Measurements from ENCODE around the gene C1QTNF3.
"Not testable (repeated sequence)": the region's sequence is repeated elsewhere in the genome, so short reads cannot be mapped to it uniquely, and the experiment has no call there.

C1QTNF3 gene, protein sequence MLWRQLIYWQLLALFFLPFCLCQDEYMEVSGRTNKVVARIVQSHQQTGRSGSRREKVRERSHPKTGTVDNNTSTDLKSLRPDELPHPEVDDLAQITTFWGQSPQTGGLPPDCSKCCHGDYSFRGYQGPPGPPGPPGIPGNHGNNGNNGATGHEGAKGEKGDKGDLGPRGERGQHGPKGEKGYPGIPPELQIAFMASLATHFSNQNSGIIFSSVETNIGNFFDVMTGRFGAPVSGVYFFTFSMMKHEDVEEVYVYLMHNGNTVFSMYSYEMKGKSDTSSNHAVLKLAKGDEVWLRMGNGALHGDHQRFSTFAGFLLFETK

GRCh38 chr5:34043099-34043876 is at the start of gene C1QTNF3:
Gene C1QTNF3, minus strand, starts transcription at chr5:34043213. Its CDS starts 88 bp downstream, at chr5:34043125.
- no peak for DNase-seq

GRCh38 chr5:34091039-34091438 is 48.0 kb upstream of the C1QTNF3 start:
- not testable (repeated sequence) for DNase-seq

DNA sequence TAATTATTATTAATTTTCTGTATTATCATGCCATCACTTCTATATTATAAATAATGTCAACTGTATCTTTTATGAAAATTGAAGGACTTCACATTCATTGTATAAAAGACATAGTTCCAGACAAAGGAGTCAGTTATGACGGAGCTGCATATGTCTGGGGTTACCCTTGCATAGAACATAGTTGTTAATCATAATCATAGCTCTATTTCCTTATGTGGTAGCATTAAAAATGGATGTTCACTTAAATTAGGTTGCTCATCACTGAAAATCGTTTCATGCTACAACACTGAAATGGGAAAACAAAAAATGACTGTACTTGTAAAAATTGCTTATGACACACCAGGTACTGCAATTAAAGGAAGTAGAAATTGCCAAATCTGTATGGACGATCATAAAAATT is 46.8 kb upstream of the C1QTNF3 start:
- DNase-seq = not testable (repeated sequence)

- DNase-seq = not testable (repeated sequence)
Measured at GRCh38 chr5:34087728-34088127, 44.7 kb upstream of the C1QTNF3 start.

DNA sequence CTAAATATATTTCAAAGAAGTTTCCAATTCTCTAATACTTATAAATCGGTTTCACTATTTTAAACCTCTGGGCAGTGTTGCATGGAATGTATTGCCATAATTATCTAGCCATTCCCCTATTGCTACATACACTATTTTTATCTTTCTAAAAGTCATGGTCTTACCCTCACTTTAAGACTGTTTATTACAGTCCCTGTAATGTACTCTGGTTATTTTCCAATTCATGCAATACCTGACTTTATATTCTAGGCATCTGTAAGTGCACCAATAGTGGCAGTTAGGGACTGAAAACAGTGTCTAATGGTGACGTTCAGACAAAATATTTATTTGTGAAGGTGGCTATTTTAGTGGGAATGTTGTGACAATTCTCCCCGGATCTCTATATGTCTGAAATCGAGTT is 40.9 kb upstream of the C1QTNF3 start:
- not testable (repeated sequence) for DNase-seq

DNA sequence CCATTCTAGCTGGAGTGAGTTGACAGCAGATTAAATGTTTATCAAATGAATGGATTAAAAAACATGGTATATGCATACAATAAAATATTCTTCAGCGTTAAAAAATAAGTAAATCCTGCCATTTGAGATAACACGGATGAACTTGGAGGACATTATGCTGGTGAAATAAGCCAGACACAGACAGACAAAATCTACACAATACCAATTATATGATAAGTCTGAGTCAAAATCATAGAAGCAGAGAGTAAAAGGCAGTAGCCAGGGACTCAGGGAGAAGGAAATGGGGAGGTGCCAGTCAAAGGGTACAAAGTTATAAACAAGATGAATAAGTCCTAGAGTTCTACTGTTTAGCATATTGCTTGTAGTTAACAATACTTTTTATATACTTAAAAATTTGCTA is 36.5 kb upstream of the C1QTNF3 start:
- not testable (repeated sequence) for DNase-seq

- not testable (repeated sequence) for DNase-seq
Measured at GRCh38 chr5:34077636-34078035, 34.6 kb upstream of the C1QTNF3 start.

DNA sequence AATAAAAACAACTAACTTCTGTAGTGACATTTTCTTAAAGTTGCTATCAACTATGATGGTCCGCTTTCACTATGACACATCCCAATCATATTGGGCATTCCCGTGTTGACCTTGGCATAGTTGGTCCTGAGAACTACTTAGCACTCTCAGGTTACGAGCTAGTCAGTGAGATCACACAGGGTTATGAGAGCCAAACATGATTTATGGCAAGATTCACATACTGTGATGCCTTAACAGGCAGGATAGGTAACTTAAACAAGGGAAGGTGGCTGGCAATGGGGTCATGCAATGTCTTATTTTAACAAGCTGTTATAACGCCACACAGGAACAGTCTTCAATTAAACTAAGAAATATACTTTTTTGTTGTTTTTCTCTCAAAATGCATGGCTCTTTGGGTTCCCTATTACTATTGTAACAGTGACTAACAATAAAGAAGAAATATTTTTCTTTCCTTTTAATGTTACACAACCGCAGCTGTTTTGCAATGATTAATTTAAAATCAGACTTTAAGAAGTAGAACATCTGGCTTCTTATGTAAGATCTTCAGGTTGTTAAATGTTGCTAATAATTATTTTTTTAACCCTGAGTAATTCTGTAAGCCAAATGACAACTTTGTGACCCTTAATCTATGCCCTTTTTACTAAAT is 33.8 kb upstream of the C1QTNF3 start:
- not testable (repeated sequence) for DNase-seq

GRCh38 chr5:34074472-34074871 is 31.5 kb upstream of the C1QTNF3 start:
- DNase-seq = not testable (repeated sequence)

DNA sequence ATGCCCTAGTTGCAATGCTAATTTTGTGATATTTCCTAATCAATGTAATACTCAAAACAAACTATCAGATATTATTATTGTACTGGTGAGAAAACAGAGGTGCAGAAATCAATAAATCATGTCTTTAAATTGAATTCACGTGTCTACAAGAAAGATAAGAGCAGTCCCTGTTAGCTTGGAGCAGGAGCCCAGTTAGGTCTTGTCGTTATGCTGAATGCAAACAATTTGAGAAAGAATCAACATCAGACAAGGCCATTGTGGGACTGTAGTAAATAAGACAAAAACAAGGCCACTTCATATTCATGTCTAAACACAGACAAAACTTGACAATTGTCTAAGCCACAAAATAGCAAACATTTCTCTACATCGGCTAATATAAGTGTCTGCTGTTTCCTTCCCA is 31.1 kb upstream of the C1QTNF3 start:
- DNase-seq = not testable (repeated sequence)

DNA sequence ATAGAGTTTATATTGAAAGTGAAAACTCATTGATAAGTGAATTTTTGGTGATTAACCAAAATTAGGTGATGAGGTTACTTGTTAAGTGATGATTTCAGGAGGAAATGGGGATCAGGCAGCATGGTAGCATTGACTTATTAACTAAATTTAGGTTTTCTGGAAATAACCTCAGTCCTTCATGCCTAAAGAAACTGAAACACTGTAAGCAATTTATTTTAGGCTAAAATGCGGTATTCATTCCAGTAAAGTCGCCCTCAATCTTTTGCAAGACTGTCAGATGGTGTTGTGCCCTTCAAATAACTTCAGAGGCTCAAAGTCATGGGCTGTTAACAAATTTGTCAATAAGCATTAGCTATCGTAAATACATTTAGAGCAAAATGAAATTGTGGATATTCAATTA is 27.6 kb upstream of the C1QTNF3 start:
- not testable (repeated sequence) for DNase-seq

GRCh38 chr5:34064656-34065055 is 21.6 kb upstream of the C1QTNF3 start:
- DNase-seq = no peak

GRCh38 chr5:34062419-34062818 is 19.4 kb upstream of the C1QTNF3 start:
- DNase-seq = no peak

DNA sequence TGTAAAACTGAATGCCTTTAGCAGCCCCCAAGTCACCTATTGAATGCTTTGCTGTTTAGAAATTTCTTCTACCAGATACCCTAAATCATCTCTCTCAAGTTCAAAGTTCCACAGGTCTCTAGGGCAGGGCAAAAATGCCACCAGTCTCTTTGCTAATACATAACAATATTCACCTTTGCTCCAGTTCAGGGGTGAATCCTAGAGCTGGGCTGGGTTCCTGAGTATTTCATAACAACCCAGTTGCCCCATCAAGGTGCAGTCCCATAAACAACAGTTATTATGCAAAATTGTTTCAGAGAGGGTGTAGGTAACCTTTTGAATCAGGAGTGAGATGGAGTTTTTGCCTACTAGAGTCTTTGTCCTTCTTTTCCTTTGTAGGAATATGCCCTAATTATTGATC is 19.0 kb upstream of the C1QTNF3 start:
- no peak for DNase-seq

DNA sequence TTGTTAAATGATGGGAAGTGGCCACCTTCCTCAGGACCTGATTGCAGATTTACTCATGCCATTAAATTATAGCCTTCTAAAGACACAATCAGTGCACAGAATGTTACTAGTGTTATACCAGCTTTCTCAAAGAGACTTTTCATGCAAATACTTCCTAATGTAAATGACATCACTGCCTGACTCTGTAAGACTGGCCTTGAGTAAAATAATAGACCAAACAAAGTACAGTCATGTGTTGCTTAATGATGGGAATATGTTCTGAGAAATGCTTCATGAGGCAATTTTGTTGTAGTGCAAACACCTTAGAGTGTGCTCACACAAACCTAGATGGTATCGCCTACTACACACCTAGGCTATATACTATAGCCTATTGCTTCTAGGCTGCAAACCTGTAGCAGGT is 17.0 kb upstream of the C1QTNF3 start:
- DNase-seq = no peak

DNA sequence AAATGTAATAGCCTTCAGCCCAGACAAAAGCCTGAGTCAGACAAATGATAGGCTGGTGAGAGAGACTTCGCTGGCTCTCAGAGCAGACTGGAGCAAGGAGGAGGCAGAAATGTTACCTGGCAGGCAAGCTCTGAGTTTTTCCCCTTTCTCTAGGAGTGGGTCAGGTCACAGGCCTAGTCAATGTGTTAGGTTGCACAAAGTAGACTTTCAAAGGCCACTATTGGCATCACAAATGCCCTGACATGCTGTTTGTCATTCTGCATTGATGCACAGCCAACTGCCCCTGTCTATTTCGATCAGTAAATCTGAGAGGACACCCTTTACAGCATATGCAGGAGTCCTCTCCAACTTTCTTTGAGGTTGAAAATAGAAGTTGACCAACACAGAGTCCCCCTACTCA is 15.5 kb upstream of the C1QTNF3 start:
- no peak for DNase-seq

DNA sequence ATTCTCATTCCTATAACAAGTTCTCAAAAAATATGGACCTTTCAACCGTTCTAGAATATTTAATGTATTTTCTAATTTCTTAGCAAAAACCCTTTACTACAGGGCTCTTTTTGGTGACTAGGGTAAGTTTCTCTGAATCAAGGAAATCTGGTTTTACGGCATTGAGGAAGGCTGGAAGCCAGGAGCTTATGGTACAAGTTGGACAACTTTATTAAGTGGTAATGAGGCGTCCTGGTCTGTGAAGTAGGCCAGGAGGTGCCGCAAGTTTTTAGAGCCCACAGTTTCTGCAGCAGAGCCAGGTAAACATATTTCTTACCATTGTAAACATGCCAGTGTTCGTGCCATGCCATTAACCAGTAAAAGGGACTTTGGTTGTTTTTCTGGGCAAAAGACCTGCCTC is 14.6 kb upstream of the C1QTNF3 start:
- DNase-seq = no peak

DNA sequence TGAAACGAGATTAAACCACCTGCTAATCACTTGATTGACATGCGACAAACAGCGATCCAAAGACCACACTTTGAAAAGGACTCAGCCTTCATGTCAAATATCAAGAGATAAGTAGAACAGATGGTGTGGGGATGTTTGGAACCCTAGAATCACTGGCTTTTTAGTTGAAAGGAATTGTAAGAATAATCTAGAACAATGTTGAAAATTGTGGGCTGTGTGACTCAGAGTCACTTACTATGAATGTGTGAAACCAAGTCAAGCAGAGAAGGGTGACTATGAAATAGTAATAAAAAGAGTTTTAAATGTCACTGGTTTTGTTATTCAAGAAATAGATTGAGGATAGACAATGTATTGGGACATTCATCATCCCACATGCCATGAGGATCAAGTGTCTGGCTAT is 14.1 kb upstream of the C1QTNF3 start:
- DNase-seq = no peak

- no peak for DNase-seq
Measured at GRCh38 chr5:34055667-34056066, 12.7 kb upstream of the C1QTNF3 start.

DNA sequence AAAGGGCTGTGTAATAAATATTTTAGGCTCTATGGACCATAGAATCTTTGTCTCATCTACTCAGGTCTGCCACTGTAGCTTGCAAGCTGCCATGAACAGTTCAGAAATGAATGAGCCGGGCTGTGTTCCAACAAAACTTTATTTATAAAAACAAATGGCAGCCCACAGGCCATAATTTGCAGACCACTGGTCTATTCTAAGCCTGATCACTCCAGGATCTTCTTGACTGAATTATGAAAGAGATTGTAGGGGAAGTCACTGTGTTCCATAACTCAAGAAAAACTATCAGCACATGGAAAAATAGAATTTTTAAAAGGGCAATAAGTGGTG is 11.4 kb upstream of the C1QTNF3 start:
- no peak for DNase-seq

DNA sequence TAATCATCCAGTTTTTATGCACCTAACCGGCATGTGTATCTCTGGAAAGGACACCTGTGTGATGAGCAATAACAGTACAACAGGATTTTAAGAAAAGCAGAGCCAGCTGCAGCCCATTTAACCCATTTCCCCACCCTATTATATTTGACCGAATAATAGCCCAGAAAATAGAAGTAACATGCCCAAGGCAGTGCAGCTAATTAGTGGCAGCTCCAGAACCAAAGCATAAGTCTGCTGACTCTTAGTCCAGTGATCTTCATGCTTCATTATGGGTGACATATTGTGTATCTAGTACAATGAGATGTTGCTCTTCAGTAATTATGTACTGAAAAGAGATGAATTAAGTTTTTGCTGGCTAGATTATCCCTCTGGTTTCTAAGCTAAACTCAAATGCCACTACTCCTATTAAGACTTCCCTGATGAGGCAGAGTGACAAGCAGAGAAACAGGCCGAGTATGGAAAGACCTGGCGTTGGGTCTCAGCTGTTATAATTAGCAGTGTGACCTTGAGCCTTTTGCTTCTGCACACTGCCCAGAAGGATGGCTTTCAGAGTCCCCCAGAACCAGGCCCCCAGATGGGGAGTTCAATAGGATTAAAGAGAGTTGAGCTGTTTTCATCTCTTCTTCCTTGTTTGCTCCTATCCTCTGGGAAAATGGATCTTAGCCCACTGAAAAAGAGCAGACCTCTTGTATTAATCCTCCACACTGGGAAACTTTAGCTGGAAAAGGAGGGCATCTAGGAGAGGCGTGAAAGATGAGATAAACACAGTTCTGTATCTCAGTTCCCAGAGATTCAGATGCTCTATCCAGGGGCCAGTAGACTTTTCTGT is 10.8 kb upstream of the C1QTNF3 start:
- no peak for DNase-seq

DNA sequence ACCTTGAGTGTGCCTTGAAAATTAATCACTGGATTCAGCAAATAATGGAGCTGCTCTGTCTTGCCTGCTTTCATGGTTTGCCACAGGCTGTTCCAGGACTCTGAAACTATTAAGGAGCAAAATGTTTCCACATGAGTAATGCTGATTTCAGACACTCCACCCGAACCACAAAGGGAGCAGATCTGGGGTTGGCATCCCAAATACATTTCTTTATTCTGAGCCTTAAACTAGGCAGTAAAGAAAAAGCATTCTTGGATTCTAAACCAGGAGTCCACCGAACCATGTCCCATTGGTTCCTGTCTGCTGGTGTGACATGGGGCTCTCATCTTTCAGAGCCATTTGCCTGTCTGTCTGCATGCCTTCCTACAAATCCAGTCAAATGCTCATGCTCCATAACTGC is 10.1 kb upstream of the C1QTNF3 start:
- no peak for DNase-seq

DNA sequence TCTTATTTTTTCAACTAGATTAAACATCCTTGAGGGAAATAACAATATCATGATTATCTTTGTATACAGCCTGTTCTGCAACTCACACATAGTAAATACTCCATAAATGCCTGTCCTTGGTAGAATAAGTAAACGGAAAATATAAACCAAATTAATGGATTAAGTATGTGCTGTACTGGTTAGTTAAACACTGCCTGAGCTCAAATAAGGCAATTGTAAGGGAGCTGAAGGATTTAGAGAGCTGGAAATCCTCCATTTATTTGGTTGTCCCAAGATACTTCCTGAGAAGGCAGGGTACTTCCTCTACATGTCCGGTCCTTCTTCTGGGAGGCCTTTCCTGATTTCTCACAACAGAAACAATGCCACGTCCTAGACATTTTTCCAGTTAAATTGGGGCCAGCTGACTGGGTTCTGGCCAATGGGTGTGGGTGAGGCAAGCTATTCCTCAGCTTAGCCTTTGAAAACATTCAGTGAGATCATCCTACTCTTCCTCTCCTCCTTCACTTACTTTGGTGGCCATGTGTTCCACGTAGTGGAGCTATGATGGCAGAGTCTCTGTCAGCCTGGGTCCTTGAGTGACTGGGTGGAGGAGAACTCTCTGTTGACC is 8.5 kb upstream of the C1QTNF3 start:
- no peak for DNase-seq

Measured in activated CD4-positive, CD25-positive, alpha-beta regulatory T cell treated with anti-CD3 and anti-CD28 coated beads, Interleukin-2, amount 50 U/mL, for 72 hours (primary cell).